ENCODE measurements around the gene LRRC4B.
"Not testable (repeated sequence)": the region's sequence is repeated elsewhere in the genome, so short reads cannot be mapped to it uniquely, and the experiment has no call there.

Gene LRRC4B

DNA sequence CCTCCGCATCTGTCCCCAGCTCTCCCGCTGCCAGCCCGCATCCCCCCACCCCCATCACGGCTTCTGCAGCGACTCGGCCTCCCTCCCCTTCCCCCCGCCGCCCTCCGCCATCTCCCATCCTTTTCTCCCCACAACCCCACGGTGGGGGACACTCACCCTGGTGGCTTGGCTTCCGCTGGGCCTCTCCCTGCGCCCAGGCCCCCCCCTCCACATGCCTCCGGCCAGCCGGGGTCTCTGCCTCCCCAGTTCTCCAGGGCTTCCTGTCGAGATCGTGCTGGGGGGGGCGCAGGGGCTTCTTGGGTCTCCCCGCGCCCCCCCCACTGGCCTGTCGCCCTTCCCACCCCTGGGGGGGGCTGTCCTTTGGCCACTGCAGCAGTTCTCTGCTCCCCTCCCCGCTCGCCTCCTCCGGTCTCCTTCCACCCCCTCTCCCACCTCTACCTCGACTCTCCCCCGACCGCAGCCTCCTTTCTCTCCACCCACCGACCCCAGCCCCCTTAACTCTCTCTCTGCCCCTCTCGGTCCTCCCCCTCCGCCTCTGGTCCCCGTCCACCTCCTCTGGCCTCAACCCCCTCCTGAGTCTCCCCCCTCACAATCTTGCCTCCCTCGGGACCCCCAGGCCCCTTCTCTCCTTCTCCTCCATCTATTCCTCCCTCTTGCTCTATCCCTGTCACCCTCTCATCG, 17.1 kb downstream of the LRRC4B start:
- no peak for DNase-seq

DNA sequence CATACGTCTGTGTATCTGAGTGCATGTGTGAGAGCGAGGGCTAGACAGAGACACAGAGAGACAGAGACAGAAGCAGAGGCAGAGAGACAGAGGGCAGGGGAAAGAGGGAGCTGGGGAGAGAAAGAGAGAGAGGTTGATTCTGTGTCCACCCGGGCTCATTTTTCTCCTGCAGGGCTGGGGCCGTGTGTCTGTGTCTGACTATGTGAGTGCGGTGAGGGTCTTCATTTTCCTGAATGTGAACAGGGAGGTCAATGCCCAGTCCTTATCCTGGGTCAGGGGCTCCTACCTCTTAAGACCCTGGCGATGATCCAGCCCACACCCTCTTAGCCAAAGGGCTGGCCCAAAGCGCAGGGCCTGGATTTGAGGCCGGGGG, 17.7 kb downstream of the LRRC4B start:
- no peak for DNase-seq

DNA sequence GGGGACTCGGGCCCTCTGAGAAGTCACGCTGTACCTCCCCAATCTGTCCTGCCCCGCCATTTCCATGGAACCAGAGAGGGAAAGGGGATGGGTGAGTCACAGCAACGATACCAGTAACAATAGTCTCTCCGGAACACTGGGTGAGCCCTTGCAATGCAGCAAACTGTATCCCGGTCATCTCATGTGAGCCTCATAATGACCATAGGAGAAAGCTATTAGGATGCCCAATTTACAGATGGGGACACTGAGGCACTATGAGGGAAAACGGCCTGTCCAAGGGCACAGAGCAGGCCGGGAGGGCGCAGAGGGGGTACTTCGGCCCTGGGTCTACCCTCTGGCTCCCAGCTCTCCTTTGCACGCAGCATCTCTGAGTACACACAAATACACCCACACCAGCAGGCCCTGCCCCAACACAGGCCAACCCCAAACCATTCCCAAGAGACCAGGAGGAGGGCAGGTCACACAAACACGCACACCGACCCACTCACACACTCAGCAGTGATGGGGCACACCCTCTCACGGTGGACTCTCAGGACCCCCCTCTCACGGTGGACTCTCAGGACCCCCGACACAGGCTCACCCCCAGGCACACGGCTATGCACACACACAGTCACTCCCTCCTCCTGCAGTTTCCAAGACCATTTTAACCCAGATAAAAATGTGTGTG, 18.2 kb downstream of the LRRC4B start:
- no peak for DNase-seq

GRCh38 chr19:50549059-50549926, 18.9 kb downstream of the LRRC4B start:
- DNase-seq: no peak

GRCh38 chr19:50548191-50549058, 19.8 kb downstream of the LRRC4B start:
- no peak for DNase-seq

DNA sequence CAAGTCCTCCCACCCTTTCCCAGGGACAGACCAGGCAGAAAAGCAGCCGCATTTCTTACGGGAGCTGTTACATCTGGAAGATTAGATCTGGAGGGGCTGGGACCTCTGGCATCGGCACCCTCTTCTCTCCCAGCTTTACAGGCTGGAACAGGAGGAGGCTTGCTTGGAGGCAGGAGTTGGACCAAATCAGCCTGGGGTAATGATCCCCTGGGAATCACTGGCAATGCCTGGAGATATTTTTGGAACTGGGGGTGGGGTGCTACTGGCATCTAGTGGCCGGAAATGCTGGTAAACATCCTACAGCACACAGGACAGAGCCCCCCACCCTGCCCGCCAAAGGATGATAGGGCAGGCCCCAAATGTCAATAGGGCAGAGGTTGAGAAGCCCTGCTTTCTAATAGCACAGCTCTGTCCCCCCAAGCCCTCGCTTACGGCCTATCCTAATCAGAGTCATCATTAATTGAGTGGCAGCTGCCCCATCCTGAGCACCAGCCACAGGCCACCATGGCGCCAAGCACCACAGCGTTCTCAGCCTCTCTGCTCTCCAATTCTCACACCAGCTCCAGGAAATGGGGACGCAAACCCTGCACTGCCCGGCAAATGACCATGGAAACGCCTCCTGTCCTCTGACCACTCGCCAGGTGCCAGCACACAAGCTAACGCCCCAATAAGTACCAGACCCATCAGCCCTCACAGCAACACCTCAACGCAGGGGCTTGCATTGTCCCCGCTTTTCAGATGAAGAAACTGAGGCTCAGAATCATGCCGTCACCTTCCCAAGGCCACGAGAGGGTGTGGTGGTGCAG, 20.6 kb downstream of the LRRC4B start:
- DNase-seq: no peak

DNA sequence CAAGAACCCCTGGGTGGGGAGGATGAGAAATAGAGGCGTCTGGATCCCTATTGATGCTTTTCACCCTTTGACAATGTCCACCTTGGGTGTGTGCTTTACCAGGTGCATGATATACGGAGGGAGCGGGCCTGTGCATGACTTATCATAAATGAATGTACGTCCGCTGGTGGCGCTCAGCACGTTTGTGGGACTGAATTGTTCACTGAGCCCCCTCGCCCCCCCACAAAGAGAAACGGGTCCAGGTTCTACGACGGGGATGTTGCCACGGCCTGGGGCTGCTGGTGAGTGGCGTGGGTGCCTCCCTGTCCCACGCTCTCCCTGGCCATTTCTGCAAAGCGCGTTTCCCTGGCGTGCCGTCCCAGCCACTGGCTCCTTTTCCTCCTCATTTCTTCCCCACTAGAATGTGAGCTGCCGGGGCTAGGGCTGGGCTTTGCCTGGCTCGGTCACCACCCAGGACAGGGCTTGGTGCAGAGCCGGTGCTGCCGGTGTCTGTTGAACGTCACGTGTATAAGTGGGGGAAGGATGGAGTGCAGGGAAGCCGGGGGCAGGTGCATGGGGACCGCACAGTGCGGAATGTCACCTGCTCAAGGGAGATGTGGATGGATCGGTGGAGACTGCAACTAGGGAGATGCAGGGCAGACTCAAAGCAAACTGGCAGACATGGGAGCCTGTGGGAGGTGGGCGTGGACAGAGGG, 21.6 kb downstream of the LRRC4B start:
- DNase-seq: no peak

- no peak for DNase-seq
Observed at GRCh38 chr19:50542943-50543342, 25.3 kb downstream of the LRRC4B start.

DNA sequence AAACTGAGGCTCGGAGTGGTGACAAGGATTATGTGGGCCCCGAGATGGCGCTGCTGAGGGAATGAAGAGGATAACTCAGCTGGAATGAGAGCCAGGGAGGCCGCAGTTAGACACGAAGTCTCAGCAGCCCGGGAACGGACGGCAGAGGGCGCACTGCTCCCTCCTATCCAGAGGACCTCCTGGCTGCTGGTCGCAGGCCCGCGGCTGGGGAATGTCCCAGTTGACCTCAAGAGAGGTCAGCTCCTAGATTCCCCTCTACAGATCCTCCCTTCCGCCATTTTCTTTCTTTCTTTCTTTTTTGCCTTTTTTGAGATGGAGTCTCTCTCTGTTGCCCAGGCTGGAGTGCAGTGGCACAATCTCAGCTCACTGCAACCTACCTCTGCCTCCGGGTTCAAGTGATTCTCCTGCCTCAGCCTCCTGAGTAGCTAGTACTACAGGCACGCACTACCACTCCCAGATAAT, 30.4 kb downstream of the LRRC4B start:
- DNase-seq: peak; percentile 56

- DNase-seq: no peak
Observed at GRCh38 chr19:50537306-50537685, 30.9 kb downstream of the LRRC4B start.

DNA sequence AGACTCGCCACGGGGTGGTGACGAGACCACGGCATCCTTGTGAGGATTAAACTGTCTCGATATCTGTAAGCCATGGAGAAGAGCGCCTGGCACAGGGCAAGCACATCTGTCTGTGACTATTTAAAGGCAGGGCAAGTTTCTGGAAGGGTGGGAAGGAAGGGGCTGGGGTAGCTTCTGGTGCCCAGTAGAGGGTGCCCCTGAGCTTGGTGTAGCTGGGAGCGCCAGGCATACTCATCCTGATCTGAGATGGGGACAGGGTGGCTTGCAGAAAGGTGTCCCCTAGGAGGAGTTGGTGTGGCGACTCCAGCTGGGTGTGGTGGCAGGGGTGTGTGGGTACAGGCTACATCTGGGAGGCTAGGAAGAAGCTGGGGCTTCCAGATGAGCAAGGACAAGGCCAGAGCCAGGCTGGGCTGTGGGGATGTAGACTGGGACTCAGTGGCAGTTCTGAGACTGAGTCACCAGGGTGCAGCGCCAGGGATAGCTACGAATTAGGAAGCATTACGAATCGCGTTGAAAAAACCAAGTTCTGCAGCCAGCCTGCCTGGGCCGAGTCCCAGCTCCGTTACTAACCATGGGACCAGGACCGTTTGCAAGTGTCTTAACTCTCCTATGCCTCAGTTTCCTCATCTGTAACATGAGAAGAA, 31.5 kb downstream of the LRRC4B start:
- no peak for DNase-seq

GRCh38 chr19:50535672-50536187, 32.5 kb downstream of the LRRC4B start:
- DNase-seq: no peak

DNA sequence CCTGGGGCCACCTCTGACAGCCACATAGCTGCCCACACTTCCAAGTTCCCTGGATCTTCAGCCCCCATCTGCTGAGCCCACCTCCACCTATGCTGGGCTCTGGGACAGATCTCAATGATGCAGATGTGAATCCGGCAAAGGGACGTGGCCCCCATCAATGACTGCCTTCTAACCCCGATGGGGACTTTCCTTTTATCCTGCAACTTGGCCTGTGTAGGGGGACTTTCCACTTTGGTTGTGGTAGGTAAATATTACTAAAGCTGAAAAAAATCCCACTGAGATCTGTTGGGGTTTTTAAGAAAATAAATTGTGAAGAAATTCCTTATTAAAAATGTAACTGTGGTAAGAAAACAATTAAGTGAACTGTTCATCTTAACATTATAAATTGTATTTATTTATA, 33.8 kb downstream of the LRRC4B start:
- DNase-seq: no peak

DNA sequence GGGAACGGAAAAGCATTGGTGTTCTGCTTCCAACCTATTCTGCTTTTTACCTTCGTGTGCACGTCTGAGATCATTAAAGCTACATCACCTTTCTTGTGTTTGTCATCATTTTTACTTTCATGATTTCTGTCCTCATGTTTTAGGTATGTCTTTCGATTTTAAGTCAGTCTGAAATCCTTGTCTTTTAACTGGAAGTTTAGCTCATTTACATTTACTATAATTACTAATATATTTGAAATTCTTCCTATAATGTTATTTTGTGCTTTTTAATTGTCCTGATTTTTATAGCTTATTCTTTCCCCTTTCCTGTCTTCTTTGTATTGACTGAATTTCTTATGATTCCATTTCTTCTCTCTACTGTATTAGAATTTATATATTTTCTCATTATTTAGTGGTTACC, 35.3 kb downstream of the LRRC4B start:
- DNase-seq: no peak

DNA sequence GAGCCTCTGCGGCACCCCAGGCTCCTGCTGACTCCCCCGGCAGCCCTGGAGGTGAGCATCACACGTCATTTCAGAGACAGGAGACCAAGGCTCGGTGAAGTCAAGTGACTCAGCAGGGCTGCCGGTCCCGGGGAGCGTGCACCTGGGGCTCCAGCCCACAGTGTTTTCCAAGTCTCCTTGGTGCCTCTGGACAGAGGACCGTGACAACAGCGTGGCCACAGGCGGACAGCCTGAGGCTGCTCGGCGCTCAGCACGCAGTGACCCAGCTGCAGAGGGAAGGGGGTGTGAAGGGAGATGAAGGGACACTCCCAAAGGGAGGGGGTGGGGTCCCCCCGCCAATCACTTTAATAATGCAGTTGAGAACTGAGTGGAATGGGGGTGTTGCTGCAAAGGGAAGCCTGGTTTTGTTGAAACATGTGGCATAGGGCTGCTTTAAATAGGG, 37.0 kb downstream of the LRRC4B start:
- no peak for DNase-seq

GRCh38 chr19:50528052-50528451, 40.2 kb downstream of the LRRC4B start:
- DNase-seq: not testable (repeated sequence)

DNA sequence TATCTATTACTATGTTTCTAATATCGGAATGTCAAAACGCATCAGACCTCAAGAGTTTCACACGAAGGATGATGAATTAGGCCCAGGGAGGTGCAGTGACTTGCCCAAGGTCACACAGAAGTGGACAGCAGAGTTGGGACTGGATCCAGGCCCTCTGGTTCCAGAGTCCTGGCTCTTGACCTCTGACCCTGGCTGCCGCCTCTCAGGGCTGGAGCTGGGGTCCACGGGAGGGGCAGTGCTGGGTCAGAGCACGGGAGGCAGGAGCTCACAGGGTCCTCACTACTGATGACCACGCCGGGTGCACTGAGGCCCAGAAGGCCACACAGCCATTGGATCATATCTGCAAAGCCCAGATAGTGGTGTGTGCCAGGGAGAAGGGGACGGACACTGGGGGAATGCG, 45.4 kb downstream of the LRRC4B start:
- no peak for DNase-seq

DNA sequence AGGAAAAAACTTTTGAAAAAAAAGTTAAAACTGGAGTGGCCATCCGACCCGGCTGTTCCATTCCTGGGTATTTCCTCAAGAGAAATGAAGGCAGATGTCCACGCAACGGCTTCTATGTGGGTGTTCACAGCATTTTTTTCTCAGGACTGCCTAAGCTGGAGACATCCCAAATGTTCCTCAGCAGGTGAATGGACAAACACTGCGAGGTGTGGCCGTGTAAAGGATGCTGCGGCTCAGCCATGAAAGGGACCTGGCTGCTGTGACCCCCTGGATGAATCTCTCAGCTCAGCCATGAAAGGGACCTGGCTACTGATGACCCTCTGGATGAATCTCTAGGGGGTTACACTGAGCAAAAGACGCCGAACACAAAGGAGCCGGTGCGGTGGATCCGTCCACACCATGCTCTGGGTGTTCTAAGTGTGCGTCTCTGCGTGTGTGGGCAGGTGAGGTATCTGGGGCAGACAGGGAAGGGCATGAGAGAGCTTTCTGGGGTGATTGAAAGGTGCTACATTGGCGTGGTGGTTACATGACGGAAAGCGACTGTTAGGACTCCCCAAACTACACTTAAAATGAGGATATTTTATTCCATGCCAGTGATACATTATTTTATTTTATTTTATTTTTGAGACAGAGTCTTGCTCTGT, 47.3 kb downstream of the LRRC4B start:
- no peak for DNase-seq

GRCh38 chr19:50519006-50519575, 49.1 kb downstream of the LRRC4B start:
- no peak for DNase-seq
